Activated CD4-positive, CD25-positive, alpha-beta regulatory T cell (primary cell): ENCODE results near the gene PRPF40B.

Experiments used
- DNase-seq, 4 experiments: peaks; one replicate each; lab custom pipeline; 2025; lab: John Stamatoyannopoulos, UW

The PRPF40B gene

DNA sequence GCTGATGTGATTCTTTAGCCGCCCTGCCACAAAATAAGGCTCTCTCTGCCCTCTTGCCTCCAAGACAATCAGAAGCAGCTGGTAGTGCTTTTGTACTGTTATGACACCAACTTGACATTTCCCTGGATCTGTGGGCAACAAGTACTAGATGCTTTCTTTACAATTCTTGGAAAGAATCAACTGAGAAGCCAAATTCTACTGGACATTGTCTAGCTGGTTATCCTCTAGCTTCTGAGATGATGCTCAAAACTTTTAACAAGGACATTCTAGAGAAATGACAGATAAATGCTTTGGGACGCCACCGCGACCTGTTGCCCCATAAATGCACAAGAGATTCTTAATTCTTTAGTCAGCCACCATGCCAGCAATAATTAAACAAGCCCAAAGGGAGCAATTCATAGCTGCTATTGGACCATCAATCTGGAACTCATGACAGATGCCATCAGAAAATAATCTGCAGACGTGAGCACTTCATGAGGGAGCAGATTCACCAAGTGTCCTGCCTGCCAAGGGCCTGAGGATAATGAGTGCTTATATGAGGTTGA is 61.0 kb downstream of the PRPF40B start:
- DNase-seq: no peak

DNA sequence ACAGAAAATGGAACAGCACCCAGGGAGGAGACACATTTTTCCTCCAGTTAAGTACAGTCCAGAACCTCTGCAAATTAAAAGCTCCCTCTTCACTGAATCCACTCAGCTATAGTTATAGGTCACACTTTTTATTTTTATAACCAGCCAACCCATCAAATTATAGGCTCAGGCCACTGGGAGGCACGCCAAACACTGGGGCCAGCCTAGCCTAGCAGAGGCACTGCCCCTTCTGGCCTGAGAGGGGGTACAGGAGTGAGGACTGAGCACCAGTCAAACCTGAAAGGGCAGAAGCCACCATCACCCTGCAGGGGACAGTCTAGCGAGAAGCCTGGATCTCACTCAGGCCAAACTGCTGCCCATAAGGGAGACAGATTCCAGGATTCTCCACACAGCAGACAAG is 64.6 kb downstream of the PRPF40B start:
- no peak for DNase-seq

DNA sequence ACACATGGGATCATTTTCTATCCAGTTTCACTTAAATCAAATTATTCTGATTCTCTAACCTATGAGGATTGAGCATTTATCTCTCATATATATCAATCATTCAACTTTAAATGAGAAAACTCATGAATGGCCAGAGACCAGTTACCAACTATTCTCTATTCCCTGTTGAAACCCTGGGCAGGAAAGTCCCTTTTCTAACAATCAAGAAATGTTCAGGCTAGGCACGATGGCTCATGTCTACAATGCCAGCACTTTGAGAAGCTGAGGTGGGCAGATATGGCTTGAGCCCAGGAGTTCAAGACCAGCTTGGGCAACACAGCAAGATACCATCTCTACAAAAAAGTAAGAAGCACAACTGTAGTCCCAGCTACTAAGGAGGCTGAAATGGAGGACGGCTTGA is 65.9 kb downstream of the PRPF40B start:
- DNase-seq: no peak

DNA sequence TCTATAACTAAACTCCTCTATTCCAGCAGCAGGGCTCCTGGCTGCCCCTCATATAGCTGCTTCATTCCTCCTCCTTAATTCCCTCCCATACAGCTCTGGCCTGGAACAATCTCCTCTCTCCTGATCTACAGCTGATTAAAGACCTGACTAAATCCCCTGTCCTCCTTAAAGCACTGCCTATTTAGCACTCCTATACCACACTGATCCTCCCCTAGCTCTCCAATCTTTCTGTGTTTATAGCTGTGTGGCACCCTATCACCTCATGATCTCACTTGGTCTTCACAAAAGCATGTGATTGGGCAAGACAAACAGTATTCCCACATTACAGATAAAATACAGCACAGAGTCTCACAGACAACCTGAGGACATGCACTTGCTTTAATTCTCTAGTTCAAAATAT is 66.4 kb downstream of the PRPF40B start:
- no peak for DNase-seq

DNA sequence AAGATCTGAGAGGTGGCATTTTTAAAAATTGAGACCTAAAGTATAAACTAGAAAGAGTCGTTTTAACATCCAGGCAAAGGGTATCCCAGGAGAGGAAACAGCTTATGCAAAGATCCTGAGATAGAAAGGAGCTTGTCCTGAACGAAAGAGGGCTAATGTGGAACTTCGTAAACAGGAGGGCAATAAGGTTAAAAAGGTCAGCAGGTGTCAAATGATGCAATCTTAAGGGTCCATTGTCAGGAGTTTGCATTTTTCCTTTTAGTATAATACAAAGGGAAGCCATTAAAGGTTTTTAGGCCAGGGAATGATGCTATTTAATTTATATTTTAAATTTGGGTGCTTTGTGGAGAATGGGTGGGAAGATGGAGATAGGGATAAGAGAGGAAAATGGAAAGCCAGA is 69.5 kb downstream of the PRPF40B start:
- DNase-seq: no peak

DNA sequence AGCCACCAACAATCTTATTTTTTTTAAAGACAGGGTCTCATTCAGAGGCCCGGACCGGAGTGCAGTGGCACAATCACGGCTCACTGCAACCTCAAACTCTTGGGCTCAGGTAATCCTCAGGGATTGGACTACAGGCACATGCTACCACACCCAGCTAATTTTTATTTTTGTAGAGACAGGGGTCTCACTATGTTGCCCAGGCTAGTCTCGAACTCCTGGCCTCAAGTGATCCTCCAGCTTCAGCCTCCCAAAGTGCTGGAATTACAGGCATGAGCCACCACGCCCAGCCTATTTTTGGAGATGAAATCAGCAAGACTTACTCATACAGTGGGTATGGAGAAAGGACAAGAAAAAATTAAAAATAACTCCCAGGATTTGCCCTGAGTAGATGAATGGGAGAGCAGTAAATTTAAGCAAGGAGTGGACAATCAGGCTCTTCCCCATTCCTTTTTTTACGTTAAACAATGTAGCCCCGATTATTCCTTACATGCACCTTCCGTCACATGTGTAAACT is 70.6 kb downstream of the PRPF40B start:
- DNase-seq: no peak
